Tibial nerve (tissue), 4 donors: ENCODE measurements around the gene VPS72. TPM values are rescaled to one million over a fixed set of nuclear protein-coding genes. Genes with fewer than 3 reads are reported as not detected.

Experiments
- DNase-seq, 2 donors: peaks; one replicate each; pipeline ENCODE4 v3.0.0-alpha.2; 2019; ENCODE audit warnings: low spot score in 2 of 2
- H3K27ac ChIP-seq, 4 donors: fragments of 200-600 bp; sonication (generic) in 3 of 4; one replicate each; pipeline ENCODE4 v1.5.1; 2017 to 2019; ENCODE audit warnings: mild to moderate bottlenecking in 1 of 4
- H3K27me3 ChIP-seq, 2 donors: fragments of 200-600 bp; sonication (generic) in 1 of 2; one replicate each; pipeline versions ENCODE4 v1.5.1 to v1.6.0; 2017 to 2019
- H3K36me3 ChIP-seq, 3 donors: fragments of 200-600 bp; sonication (generic); one replicate each; pipeline ENCODE4 v1.5.1; 2018 to 2019
- H3K4me1 ChIP-seq, 4 donors: fragments of 200-600 bp; sonication (generic) in 3 of 4; one replicate each; pipeline ENCODE4 v1.5.1; 2017 to 2019
- H3K4me3 ChIP-seq, 4 donors: fragments of 200-600 bp; sonication (generic) in 3 of 4; one replicate each; pipeline ENCODE4 v1.5.1; 2017 to 2019; ENCODE audit warnings: mild to moderate bottlenecking in 1 of 4, moderate library complexity in 1 of 4
- H3K9me3 ChIP-seq, 4 donors: fragments of 200-600 bp; sonication (generic) in 3 of 4; one replicate each; pipeline ENCODE4 v1.5.1; 2017 to 2019
- EP300 ChIP-seq, 2 donors: sonication (generic); formaldehyde crosslinking; IDR thresholded peaks; one replicate each; pipeline ENCODE4 v1.6.1; 2017; ENCODE audit warnings: antibody characterized with exemption in 2 of 2, mild to moderate bottlenecking in 1 of 2
- POLR2A ChIP-seq, 2 donors: fragments of 450-650 bp; IDR thresholded peaks; one replicate each; pipeline ENCODE4 v1.6.1; 2017; ENCODE audit warnings: antibody characterized with exemption in 2 of 2, mild to moderate bottlenecking in 2 of 2, moderate library complexity in 2 of 2
- WGBS, 2 donors: methylation state at CpG; one replicate each; pipeline ENCODE4 v1.1.5; 2018; 5-methylcytosine and 5-hydroxymethylcytosine counted together
- total RNA-seq, 4 donors: library from RNA; depleted of rRNA; stranded (reverse); fragments of >200 nt; gene quantifications; one replicate each; pipeline ENCODE4 v1.1.0, GENCODE V29; 2016
- TF ChIP-seq, protein P1 (sequence below), 5 experiments: fragments of 200-600 bp in 3 of 5; fragments of 450-650 bp in 2 of 5; sonication (generic) in 3 of 5; IDR thresholded peaks; one replicate each; pipeline ENCODE4 v1.5.1; 2016 to 2019; ENCODE audit warnings: antibody characterized with exemption in 5 of 5, mild to moderate bottlenecking in 3 of 5, moderate library complexity in 2 of 5

Gene VPS72
- total RNA-seq, 4 donors from 2014 or later = 24.5 to 35.5 (median 31.0) TPM

- Histone ChIP-seq H3K4me1 (peaks cover 0 to 22% (median 0%) of the 10 kb centered on the region in 4 donors), H3K27ac (peak overlapping the region in 3 of 4 donors; percentile 59 to 84 (median 73)), H3K27me3 (no peaks in the 10 kb centered on the region), H3K36me3 (peaks cover 0 to 44% (median 0%) of the 10 kb centered on the region in 3 donors), H3K9me3 (no peaks in the 10 kb centered on the region), H3K4me3 (peak overlapping the region; percentile 40 to 55 (median 42))
- DNase-seq = no peak
- WGBS, 2 donors = 14 to 26% methylated on average over 5 to 25 of the region's 74 CpGs
- TF ChIP-seq, protein P1, sequence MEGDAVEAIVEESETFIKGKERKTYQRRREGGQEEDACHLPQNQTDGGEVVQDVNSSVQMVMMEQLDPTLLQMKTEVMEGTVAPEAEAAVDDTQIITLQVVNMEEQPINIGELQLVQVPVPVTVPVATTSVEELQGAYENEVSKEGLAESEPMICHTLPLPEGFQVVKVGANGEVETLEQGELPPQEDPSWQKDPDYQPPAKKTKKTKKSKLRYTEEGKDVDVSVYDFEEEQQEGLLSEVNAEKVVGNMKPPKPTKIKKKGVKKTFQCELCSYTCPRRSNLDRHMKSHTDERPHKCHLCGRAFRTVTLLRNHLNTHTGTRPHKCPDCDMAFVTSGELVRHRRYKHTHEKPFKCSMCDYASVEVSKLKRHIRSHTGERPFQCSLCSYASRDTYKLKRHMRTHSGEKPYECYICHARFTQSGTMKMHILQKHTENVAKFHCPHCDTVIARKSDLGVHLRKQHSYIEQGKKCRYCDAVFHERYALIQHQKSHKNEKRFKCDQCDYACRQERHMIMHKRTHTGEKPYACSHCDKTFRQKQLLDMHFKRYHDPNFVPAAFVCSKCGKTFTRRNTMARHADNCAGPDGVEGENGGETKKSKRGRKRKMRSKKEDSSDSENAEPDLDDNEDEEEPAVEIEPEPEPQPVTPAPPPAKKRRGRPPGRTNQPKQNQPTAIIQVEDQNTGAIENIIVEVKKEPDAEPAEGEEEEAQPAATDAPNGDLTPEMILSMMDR (IDR thresholded peaks at IDR 0.05) = no peak
Measured at GRCh38 chr1:151132335-151133017, 57.5 kb downstream of the VPS72 start.

DNA sequence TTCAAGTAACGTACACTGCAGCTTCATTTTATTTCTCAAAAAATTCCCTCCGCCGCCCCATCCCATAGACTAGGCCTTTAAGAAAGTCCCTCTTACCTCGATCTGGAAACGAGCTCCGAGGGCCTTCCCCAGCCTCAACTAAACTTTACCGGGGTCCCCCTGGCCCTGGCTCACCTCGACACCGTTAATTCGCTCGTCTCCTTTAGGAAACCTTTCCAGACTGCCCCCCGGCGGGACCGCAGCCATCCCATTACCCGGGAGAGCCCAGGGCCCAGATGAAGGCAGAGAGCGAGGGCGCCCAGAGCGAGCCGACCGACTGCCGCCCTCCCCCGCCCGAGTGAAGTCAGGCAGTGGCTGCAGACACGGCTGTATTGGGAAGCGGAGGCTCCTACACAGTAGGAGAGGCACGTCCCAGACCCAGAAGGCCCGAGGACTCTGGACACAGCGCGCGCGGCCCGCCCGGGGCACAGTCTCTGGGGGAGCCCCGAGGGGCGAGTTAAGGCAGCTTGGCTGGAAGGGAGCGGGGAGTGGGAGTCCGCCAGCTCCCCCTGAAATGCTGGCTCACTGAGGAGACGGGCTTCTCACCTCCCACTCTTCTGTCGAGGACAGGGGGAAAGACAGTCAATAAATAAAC lies 58.2 kb downstream of the VPS72 start:
- Histone ChIP-seq H3K36me3 (peaks cover 0 to 38% (median 0%) of the 10 kb centered on the region in 3 donors), H3K4me3 (peak overlapping the region; percentile 40 to 55 (median 42)), H3K4me1 (peaks cover 0 to 22% (median 0%) of the 10 kb centered on the region in 4 donors), H3K27ac (peak overlapping the region; percentile 56 to 84 (median 66)), H3K9me3 (no peaks in the 10 kb centered on the region), H3K27me3 (no peaks in the 10 kb centered on the region)
- 11 to 20% methylated on average over 27 to 39 of the region's 39 CpGs for WGBS, 2 donors
- TF ChIP-seq EP300 (IDR thresholded peaks at IDR 0.05) (no peak), POLR2A (IDR thresholded peaks at IDR 0.05) (no peak)
- TF ChIP-seq, protein P1 (IDR thresholded peaks at IDR 0.05) = no peak
- no peak for DNase-seq

DNA sequence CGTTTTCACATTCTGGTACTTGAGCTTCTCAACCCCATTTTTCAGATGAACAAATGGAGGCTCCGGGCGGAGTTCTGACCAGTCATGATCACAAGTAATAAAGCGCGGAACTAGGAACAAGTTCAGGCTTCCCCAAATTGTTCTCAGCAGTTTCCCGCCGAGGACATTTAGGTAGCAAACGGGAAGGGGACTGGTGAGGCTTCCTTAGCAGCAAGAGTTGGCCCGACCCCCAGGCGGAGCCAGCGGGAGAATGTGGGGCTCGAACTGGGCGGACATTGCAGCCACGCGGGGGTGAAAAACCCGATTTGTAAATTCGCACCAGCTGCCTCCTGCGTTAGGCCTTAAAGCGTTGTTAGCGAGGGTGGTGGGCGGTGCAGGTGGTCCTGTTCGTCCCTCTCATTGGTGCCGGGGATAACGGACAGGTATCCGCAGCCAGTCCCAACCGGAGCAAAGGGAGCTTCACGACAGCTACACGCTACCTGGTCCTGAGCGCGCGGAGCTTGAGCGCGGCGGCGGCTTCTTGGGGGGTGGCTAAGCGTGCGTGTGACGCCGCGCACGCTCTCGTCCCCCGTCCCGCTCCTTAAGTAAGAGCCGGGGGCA lies 58.9 kb downstream of the VPS72 start:
- DNase-seq = peak; percentile 76 to 81
- TF ChIP-seq, protein P1 (IDR thresholded peaks at IDR 0.05) = peak in 2 of 5 experiments; percentile 18 to 29
- peak in 1 of 2 donors; percentile 64 for TF ChIP-seq EP300 (IDR thresholded peaks at IDR 0.05)
- TF ChIP-seq POLR2A (IDR thresholded peaks at IDR 0.05) = peak in 1 of 2 donors; percentile 39
- 6 to 9% methylated on average over 16 to 42 of the region's 45 CpGs for WGBS, 2 donors
- Histone ChIP-seq H3K36me3 (peaks cover 0 to 34% (median 0%) of the 10 kb centered on the region in 3 donors), H3K4me1 (peaks cover 0 to 22% (median 0%) of the 10 kb centered on the region in 4 donors), H3K27me3 (no peaks in the 10 kb centered on the region), H3K4me3 (peak overlapping the region; percentile 40 to 55 (median 42)), H3K9me3 (no peaks in the 10 kb centered on the region), H3K27ac (peak overlapping the region; percentile 56 to 84 (median 66))

DNA sequence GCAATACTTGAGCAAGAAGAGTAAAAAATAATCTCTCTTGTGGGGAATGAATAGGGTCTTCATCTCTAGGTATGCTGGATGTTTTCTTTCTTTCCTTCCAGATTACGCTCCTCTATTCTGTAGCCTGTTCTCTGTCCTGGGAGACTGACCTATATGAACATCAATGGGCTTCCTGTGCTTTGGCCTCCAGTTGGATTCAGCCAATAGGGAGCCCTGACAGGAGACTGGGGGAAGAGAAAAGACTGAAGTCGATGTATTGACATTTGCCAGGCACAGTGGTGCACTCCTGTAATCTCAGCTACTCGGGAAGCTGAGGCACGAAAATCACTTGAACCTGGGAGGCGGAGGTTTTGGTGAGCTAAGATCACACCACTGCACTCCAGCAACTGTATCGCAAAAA lies 61.2 kb downstream of the VPS72 start:
- H3K4me3 ChIP-seq = no peak overlapping the region
- TF ChIP-seq, protein P1 (IDR thresholded peaks at IDR 0.05) = no peak
- TF ChIP-seq POLR2A (IDR thresholded peaks at IDR 0.05) (no peak), EP300 (IDR thresholded peaks at IDR 0.05) (no peak)
- H3K27me3 ChIP-seq = no peaks in the 10 kb centered on the region
- peaks cover 0 to 30% (median 0%) of the 10 kb centered on the region in 3 donors for H3K36me3 ChIP-seq
- DNase-seq = no peak
- peaks cover 0 to 22% (median 0%) of the 10 kb centered on the region in 4 donors for H3K4me1 ChIP-seq
- WGBS, 2 donors = 73% methylated on average over 6 of the region's 6 CpGs
- no peak overlapping the region for H3K27ac ChIP-seq
- no peaks in the 10 kb centered on the region for H3K9me3 ChIP-seq

Other genes starting within 250 kb of the VPS72 start
- gene CERS2, start 215.4 kb downstream of the VPS72 start, total RNA-seq = 100 to 1,000 TPM; 137 to 168 (median 140) TPM
- 10 to 100 TPM in 2 of 4 donors, 1 to 10 TPM in 2; 2.1 to 12.2 (median 7.8) TPM for gene ANXA9, start 207.9 kb downstream of the VPS72 start, total RNA-seq
- 10 to 100 TPM; 45.5 to 63.2 (median 49.5) TPM for gene MINDY1, start 183.3 kb downstream of the VPS72 start, total RNA-seq
- 10 to 100 TPM; 22.0 to 40.4 (median 28.5) TPM for gene PRUNE1, start 181.7 kb downstream of the VPS72 start, total RNA-seq
- 1 to 10 TPM in 2 of 4 donors, under 1 TPM in 1, not detected in 1; 0.22 to 2.2 (median 1.3) TPM for gene BNIPL, start 153.6 kb downstream of the VPS72 start, total RNA-seq
- 1 to 10 TPM; 5.0 to 9.6 (median 6.5) TPM for gene C1orf56, start 142.4 kb downstream of the VPS72 start, total RNA-seq
- gene CDC42SE1, start 130.6 kb downstream of the VPS72 start, total RNA-seq = 10 to 100 TPM; 72.4 to 87.4 (median 80.8) TPM
- 1 to 10 TPM; 1.2 to 2.7 (median 2.0) TPM for gene MLLT11, start 129.8 kb downstream of the VPS72 start, total RNA-seq
- 10 to 100 TPM; 17.4 to 43.1 (median 22.3) TPM for gene GABPB2, start 119.4 kb downstream of the VPS72 start, total RNA-seq
- gene SEMA6C, start 43.6 kb downstream of the VPS72 start, total RNA-seq = 10 to 100 TPM; 15.5 to 28.7 (median 18.7) TPM
- 10 to 100 TPM in 1 of 4 donors, 1 to 10 TPM in 3; 4.4 to 12.9 (median 8.6) TPM for gene TNFAIP8L2, start 33.5 kb downstream of the VPS72 start, total RNA-seq
- gene LYSMD1, start 24.3 kb downstream of the VPS72 start, total RNA-seq = 10 to 100 TPM; 10.1 to 16.5 (median 13.8) TPM
- gene SCNM1, start 24.1 kb downstream of the VPS72 start, total RNA-seq = 10 to 100 TPM; 20.5 to 42.6 (median 31.2) TPM
- 1 to 10 TPM in 2 of 4 donors, not detected in 2; 1.1 to 4.8 TPM for gene TMOD4, start 14.2 kb downstream of the VPS72 start, total RNA-seq
- 10 to 100 TPM; 52.6 to 89.0 (median 62.4) TPM for gene PIP5K1A, start 8.4 kb upstream of the VPS72 start, total RNA-seq
- 100 to 1,000 TPM; 112 to 153 (median 120) TPM for gene PSMD4, start 64.5 kb upstream of the VPS72 start, total RNA-seq
- gene ZNF687, start 92.1 kb upstream of the VPS72 start, total RNA-seq = 10 to 100 TPM; 21.1 to 35.3 (median 27.1) TPM
- 100 to 1,000 TPM in 1 of 4 donors, 10 to 100 TPM in 3; 69.9 to 100 (median 72.3) TPM for gene PI4KB, start 137.2 kb upstream of the VPS72 start, total RNA-seq
- 10 to 100 TPM; 17.7 to 45.0 (median 32.8) TPM for gene RFX5, start 157.1 kb upstream of the VPS72 start, total RNA-seq
- gene SELENBP1, start 182.5 kb upstream of the VPS72 start, total RNA-seq = 100 to 1,000 TPM in 3 of 4 donors, 10 to 100 TPM in 1; 65.7 to 159 (median 130) TPM
- gene PSMB4, start 209.4 kb upstream of the VPS72 start, total RNA-seq = 100 to 1,000 TPM; 219 to 267 (median 232) TPM